Measurements from ENCODE around the gene IGSF10. TPM values are rescaled to one million over a fixed set of nuclear protein-coding genes. Genes with fewer than 3 reads are reported as not detected.

The IGSF10 gene
- total and polyA plus RNA-seq, 10 donors, result 0.22 to 8.5 (median 1.7) TPM

GRCh38 chr3:151483961-151484520 lies 23.2 kb upstream of the IGSF10 start:
- H3K4me3 ChIP-seq, result no peak overlapping the region
- no peaks in the 10 kb centered on the region for H3K36me3 ChIP-seq
- no peaks in the 10 kb centered on the region for H3K27me3 ChIP-seq (replicated peaks in 1 of 7)
- H3K27ac ChIP-seq, result no peak overlapping the region
- 81 to 88% (median 85%) methylated on average over 2 to 6 of the region's 6 CpGs for WGBS, 5 donors
- TF ChIP-seq POLR2AphosphoS5 (IDR thresholded peaks at IDR 0.05) (no peak), POLR2A (IDR thresholded peaks at IDR 0.05) (no peak), CTCF (IDR thresholded peaks at IDR 0.05 in 8 of 11, conservative IDR thresholded peaks at IDR 0.05 in 3 of 11) (no peak)
- intact Hi-C loops (cut with DNase I; ENCODE audit: low total_unique reads), result no loop called here
- peaks cover 0 to 31% (median 20%) of the 10 kb centered on the region in 8 donors for H3K9me3 ChIP-seq
- no peak for DNase-seq
- no peaks in the 10 kb centered on the region for H3K4me1 ChIP-seq

- 79 to 100% (median 91%) methylated on average over 1 of the region's 1 CpG for WGBS, 5 donors
- Histone ChIP-seq H3K4me1 (no peaks in the 10 kb centered on the region), H3K4me3 (no peak overlapping the region), H3K36me3 (no peaks in the 10 kb centered on the region), H3K27me3 (replicated peaks in 1 of 7) (no peaks in the 10 kb centered on the region), H3K9me3 (peaks cover 0 to 31% (median 20%) of the 10 kb centered on the region in 8 donors), H3K27ac (no peak overlapping the region)
- TF ChIP-seq POLR2AphosphoS5 (IDR thresholded peaks at IDR 0.05) (no peak), CTCF (IDR thresholded peaks at IDR 0.05 in 8 of 11, conservative IDR thresholded peaks at IDR 0.05 in 3 of 11) (no peak), POLR2A (IDR thresholded peaks at IDR 0.05) (no peak)
- intact Hi-C loops (cut with DNase I; ENCODE audit: low total_unique reads), result no loop called here
- DNase-seq, result no peak
Measured at GRCh38 chr3:151483488-151483887, 22.6 kb upstream of the IGSF10 start.

GRCh38 chr3:151480492-151480891 lies 19.6 kb upstream of the IGSF10 start:
- DNase-seq, result no peak
- no peaks in the 10 kb centered on the region for H3K4me1 ChIP-seq
- H3K27me3 ChIP-seq (replicated peaks in 1 of 7), result no peaks in the 10 kb centered on the region
- TF ChIP-seq POLR2AphosphoS5 (IDR thresholded peaks at IDR 0.05) (no peak), POLR2A (IDR thresholded peaks at IDR 0.05) (no peak), CTCF (IDR thresholded peaks at IDR 0.05 in 8 of 11, conservative IDR thresholded peaks at IDR 0.05 in 3 of 11) (no peak)
- intact Hi-C loops (cut with DNase I; ENCODE audit: low total_unique reads), result no loop called here
- no peaks in the 10 kb centered on the region for H3K36me3 ChIP-seq
- no peak overlapping the region for H3K4me3 ChIP-seq
- WGBS, 5 donors, result 87 to 95% (median 93%) methylated on average over 2 of the region's 2 CpGs
- H3K9me3 ChIP-seq, result peaks cover 0 to 31% (median 20%) of the 10 kb centered on the region in 8 donors
- H3K27ac ChIP-seq, result no peak overlapping the region

GRCh38 chr3:151479452-151479851 lies 18.6 kb upstream of the IGSF10 start:
- DNase-seq, result no peak
- H3K4me3 ChIP-seq, result no peak overlapping the region
- no peaks in the 10 kb centered on the region for H3K36me3 ChIP-seq
- TF ChIP-seq POLR2AphosphoS5 (IDR thresholded peaks at IDR 0.05) (no peak), CTCF (IDR thresholded peaks at IDR 0.05 in 8 of 11, conservative IDR thresholded peaks at IDR 0.05 in 3 of 11) (no peak), POLR2A (IDR thresholded peaks at IDR 0.05) (no peak)
- no peaks in the 10 kb centered on the region for H3K27me3 ChIP-seq (replicated peaks in 1 of 7)
- no peaks in the 10 kb centered on the region for H3K4me1 ChIP-seq
- WGBS, 5 donors, result 24 to 42% (median 34%) methylated on average over 1 of the region's 1 CpG
- no peak overlapping the region for H3K27ac ChIP-seq
- intact Hi-C loops (cut with DNase I; ENCODE audit: low total_unique reads), result no loop called here
- H3K9me3 ChIP-seq, result peaks cover 0 to 31% (median 20%) of the 10 kb centered on the region in 8 donors
